Activated naive CD4-positive, alpha-beta T cell treated with Interleukin-2 at 50 U/mL for 16 hours (primary cell): ENCODE measurements around the gene NFKBIE.

ENCODE experiments used
- DNase-seq: peaks from one replicate; pipeline ENCODE4 v3.0.0-alpha.2; 2020

The NFKBIE gene

GRCh38 chr6:44272529-44272928 lies 7.2 kb upstream of the NFKBIE start:
- DNase-seq, result no peak

GRCh38 chr6:44271914-44272313 lies 6.6 kb upstream of the NFKBIE start:
- no peak for DNase-seq

GRCh38 chr6:44271406-44271723 lies 6.0 kb upstream of the NFKBIE start:
- no peak for DNase-seq

- DNase-seq, result no peak
These were observed 5.4 kb upstream of the NFKBIE start for GRCh38 chr6:44270526-44271405.

GRCh38 chr6:44269921-44270525 lies 4.7 kb upstream of the NFKBIE start, which contains the start of gene TMEM151B:
TMEM151B (plus strand) TSS chr6:44270450; CDS start chr6:44270743, 293 bp downstream.
- DNase-seq, result no peak

- DNase-seq, result no peak
These were observed 4.0 kb upstream of the NFKBIE start for GRCh38 chr6:44269178-44269920.

- peak; percentile 68 for DNase-seq
These were observed 2.8 kb upstream of the NFKBIE start for GRCh38 chr6:44268095-44268628.

GRCh38 chr6:44267252-44267651 lies 1.9 kb upstream of the NFKBIE start:
- no peak for DNase-seq

GRCh38 chr6:44266347-44266746 lies 996 bp upstream of the NFKBIE start:
- no peak for DNase-seq

GRCh38 chr6:44265722-44266233 lies 427 bp upstream of the NFKBIE start:
- no peak for DNase-seq

GRCh38 chr6:44264154-44265006 lies 971 bp downstream of the NFKBIE start:
- peak; percentile 36 for DNase-seq

GRCh38 chr6:44263354-44264100 lies 1.8 kb downstream of the NFKBIE start:
- peak; percentile 54 for DNase-seq

- no peak for DNase-seq
These were observed 2.6 kb downstream of the NFKBIE start for GRCh38 chr6:44262467-44263353.

GRCh38 chr6:44261581-44261980 lies 3.8 kb downstream of the NFKBIE start:
- no peak for DNase-seq

- no peak for DNase-seq
These were observed 4.7 kb downstream of the NFKBIE start for GRCh38 chr6:44260451-44261297.

- no peak for DNase-seq
These were observed 5.3 kb downstream of the NFKBIE start for GRCh38 chr6:44260011-44260410.

- DNase-seq, result no peak
These were observed 6.4 kb downstream of the NFKBIE start for GRCh38 chr6:44258921-44259320.

GRCh38 chr6:44258325-44258863 lies 7.0 kb downstream of the NFKBIE start:
- no peak for DNase-seq

GRCh38 chr6:44257753-44258324 lies 7.5 kb downstream of the NFKBIE start:
- DNase-seq, result no peak
